Lung microvascular endothelial cell (primary cell): ENCODE measurements around the gene HAS3. TPM values are rescaled to one million over a fixed set of nuclear protein-coding genes. Genes with fewer than 3 reads are reported as not detected.

Experiments
- DNase-seq, 2 donors: peaks; one replicate each; pipeline versions ENCODE4 v3.0.0 to v3.0.0-alpha.2; 2010; ENCODE audit warnings: low read depth in 2 of 2
- total RNA-seq: library from RNA; depleted of rRNA; stranded (reverse); fragments of >200 nt; gene quantifications from 2 replicates; pipeline ENCODE4 v1.2.1, GENCODE V29; 2014

Gene HAS3
- total RNA-seq, 1 donor from 2014 or later, result 1.4 TPM

DNA sequence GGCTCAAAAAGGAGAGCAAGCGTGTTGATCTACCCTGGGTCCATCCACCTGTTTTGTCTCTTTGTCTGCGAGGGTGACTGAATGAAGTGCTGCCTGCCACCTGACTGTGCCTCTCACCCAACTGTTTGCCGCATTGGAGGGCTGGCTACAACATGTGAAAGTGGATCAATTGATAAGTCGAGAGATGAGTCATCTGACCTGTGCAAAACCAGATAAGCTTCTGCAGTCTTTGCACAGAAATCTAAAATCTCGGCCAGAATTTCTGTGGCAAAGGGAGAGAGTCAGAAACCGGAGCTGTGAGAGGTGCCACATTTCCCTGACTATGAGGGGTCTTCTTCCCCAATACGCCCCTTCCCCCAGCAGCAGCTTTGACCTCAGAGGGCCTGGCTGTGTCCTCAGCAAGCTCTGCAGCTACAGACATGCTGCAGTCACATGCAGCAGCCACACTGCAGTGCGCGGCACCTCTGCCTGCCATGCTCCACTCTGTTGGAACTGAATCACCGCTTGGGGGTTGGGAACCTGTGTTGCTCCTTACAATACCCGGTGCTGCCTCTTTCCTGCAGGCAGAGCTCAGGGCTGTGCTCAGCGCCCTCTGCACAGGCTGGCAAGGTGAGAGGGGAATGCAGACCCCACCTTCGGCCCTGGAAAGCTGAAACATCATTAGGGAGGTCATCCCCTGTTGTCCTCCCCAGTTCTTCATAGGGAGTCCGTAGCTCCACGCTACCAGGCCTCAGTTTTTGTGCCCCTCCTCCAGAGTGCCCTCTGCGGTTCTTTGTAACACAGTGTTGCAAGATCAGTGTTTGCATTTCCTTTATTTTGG is 16.2 kb upstream of the HAS3 start:
- peak in 1 of 2 donors; percentile 12 for DNase-seq

DNA sequence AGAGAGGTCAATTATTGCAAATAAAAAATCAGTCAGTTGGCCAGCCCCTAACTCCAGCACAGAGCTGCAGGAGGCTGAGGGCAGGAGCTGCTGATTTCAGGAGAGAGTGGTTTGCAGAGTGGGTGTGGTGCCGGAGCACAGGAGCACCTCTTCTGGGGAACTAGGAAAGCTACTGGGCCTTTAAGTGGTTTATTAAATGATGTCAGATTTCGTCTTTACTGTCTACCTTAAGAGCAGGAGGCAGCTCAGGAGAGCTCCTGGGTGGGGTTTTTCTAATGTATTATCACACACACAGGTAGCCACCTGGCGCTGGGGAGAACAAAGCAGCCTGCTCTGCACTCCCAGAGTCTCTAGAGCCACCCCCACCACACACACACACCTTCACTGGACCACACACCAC is 11.5 kb upstream of the HAS3 start:
- DNase-seq, result no peak

DNA sequence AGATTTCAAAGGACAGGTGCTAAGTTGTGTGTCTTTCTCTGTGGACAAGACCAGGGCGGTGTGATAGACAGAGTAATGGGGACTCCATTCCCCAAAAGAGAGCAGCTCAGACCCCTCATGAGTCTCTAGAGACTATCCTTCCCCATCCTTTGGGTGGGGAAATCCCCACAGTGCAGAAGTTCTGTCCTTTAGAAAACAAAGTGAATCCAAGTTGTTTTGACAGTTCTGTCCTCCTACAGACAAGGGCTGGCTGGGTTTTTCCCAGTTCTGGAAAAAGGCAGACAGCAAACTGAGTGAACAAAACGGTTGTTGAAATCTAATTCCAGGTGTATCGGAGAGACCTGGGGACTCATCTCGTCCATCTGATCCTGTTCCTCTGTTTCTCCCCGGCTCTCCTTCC is 11.0 kb upstream of the HAS3 start:
- no peak for DNase-seq

DNA sequence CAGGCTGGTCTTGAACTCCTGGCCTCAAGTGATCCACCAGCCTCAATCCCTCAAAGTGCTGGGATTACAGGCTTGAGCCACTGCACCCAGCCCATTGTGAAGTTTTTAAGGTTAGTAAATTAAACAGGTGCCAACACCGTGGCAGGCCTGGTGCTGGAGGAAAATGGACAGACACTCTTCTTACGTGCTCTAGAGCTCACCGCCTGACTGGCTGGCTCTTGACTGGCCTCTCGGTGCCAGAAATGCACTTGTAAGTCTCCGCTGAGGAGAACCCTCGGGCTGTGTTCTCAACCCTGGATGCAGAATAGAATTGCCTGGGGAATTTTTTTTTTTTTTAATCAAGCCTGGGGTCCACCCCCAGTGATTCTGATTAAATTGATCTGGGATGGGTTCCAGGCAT is 10.3 kb upstream of the HAS3 start:
- DNase-seq, result no peak

DNA sequence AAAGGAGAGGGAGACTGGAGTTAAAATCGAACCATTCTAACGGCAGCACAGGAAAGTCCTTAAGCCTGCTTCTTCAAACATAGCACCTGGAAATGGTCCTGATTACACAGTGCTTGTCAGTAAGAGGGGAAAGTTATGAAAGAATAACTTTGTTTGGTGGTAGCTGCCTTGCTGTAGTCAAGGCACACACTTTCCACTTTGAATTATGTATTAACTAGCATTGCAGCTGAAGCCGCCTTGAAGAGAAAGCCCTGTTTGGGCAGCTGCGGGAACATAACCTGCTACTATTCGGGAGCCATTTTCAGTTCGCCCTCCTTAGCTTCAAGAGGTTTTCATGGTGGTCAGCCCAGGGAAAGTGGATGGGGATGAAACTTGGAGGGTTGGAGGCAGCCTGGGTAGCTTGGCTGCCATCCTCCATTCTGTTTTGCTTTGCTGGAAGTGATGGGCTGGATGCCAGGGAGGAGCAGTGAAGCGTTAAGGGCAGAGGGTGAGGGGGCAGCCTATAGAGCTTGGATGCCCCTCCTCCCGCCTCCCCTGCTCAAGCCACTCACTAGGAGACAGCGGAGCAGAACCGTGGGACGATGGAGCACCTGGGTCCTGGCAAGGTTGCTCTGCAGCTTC is 5.3 kb upstream of the HAS3 start:
- DNase-seq, result no peak

DNA sequence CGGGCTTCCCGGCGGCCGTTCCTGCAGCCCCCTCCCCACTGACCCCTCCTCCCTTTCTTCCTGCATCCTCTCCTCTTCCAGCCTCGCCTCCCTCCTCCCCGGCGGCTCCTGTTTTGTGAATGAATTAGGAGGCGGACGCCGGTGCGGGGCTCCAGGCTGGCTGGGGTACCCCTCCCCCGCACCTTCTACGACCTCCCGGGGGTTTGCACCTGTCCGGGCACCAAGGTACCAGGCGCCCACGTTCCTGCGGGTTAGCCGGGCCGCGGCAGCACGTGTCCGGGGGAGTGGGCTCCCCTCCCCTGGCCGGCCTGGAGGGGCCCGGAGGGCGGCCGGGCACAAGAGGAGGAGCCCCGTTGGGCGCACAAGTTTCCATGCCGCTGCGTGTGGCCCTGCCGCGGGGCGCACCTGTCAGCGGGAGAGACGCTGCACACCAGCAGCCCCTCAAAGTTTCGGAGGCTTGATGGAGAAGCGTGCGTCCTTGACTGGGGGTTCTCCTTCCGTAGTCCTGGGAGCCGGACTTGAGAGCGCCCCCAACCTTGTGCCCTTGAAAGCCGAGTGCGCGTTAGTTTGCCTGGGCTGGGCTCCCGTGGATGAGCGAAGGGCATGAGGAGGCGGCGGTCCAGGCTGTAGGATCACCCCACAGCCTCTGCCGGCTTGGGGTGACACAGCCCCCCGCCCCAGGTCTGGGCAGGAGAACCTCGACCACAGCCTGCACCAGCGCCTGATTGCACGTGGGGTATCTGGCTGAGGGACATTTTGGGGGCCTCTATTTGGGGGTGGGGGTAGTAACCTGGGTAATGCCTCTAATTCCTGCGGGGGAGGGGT is 1.2 kb downstream of the HAS3 start:
- peak in 1 of 2 donors; percentile 25 for DNase-seq

DNA sequence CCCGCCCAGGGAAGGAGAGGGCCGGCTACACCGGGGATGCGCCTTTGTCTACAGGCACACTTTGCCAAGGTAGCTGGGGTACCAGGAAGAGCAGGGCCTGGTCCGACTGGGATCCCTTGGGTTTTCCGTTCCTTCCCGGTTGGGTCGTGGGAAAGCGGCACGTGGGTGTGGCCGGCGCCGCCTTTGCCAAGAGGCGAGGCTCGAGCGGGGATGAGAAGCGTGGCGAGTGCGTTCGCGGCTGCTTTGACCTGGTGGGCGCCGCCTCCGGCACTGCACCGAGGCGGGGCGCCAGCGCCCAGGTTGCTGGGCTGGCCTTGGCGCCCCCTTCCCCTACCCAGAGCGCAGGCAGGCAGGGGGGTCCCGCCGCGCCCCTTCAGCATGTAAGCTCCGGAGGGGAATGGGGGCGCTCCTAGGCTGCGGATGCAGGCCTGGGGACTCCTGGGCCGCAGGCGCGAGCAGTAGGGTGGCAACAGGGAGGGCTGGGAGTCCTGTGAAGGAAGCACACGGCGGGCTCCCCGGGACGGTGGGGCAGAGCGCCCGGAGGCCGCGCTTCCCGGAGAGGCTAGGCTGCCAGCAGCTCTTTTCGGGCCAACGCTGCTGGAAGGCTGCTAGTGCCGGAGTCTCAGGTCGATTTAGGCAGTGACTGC is 2.0 kb downstream of the HAS3 start:
- peak; percentile 13 to 44 for DNase-seq

DNA sequence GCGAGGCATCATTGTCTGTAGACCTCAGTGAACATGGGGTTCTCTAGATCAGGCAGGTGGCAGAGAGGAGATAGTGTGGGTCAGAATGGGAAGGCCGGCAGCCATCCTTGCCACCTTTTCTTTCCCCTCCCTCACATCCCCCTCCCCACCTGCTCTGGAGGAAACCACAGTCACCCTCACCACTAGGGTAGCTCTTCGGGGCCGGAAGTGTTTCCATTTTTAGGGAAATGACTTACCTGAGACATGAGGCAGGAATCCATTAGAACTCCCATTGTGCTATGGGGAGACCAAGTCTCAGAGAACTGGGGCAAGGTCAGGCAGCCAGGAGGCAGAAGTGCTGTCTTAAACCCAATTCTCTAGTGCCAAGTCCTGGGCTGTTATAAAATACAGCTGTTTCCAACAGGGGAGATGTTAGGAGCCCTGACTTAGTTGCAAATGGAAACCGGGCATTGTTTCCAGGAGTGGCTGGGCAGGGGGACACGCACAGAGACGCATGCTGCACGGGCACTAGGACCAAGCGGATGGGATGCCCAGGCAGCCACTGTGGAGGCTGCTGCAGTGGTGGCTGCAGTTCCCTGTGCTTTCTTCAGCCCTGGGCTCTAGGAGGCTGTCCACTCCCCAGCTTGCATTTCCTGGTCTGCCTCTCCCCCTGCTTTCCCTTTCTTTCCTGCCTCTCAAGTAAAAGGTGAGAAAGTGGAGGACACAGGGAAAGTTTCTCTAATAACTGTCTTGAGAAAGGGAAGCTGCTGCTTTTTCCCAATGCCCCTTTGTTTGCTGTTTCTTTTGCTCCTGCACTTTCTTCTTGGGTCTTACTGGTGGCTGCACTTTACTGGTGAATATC is 2.8 kb downstream of the HAS3 start:
- peak in 1 of 2 donors; percentile 28 for DNase-seq

DNA sequence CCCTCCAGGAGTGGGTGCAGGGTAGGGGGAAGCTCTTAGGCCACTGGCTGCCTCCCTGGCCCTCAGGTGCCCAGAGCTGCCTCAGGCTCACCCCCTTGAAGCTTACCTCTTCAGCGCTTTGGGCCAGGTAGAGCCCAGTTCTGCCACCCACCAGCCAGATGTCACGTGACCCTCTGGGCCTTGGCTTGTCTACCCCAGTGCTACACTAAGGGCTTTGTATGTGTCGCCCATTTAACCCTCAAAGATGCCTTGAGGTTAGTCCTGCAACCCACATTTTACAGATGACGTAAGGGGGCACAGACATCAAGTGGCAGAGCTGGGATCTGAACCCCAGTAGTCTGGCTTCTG is 3.4 kb downstream of the HAS3 start:
- DNase-seq, result no peak

DNA sequence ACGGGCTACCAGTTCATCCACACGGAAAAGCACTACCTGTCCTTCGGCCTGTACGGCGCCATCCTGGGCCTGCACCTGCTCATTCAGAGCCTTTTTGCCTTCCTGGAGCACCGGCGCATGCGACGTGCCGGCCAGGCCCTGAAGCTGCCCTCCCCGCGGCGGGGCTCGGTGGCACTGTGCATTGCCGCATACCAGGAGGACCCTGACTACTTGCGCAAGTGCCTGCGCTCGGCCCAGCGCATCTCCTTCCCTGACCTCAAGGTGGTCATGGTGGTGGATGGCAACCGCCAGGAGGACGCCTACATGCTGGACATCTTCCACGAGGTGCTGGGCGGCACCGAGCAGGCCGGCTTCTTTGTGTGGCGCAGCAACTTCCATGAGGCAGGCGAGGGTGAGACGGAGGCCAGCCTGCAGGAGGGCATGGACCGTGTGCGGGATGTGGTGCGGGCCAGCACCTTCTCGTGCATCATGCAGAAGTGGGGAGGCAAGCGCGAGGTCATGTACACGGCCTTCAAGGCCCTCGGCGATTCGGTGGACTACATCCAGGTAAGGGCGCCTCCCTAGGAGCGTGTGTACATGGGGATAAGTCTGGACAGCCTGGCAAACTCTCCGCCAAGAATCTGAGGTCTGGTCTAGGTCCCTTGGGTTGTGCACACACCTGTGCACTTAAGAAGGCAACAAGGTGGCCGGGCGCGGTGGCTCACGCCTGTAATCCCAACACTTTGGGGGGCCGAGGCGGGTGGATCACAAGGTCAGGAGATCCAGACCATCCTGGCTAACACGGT is 4.2 kb downstream of the HAS3 start:
- DNase-seq, result no peak

DNA sequence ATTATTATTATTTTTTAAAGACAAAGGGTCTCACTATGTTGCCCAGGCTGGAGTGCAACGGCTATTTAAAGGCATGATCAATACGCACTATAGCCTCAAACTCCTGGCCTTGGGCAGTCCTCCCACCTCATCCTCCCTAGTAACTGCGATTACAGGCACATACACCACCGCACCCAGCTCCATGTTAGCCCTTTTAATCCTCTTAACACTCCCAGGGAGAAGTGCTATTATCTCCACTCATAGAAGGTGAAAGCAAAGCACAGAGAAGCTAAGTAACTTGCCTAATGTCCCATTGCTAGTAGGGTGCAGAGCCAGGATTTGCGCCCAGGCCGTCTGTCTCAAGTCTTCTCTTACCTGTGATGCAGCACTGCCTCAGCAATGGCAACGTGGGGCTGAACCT is 5.0 kb downstream of the HAS3 start:
- DNase-seq, result no peak

DNA sequence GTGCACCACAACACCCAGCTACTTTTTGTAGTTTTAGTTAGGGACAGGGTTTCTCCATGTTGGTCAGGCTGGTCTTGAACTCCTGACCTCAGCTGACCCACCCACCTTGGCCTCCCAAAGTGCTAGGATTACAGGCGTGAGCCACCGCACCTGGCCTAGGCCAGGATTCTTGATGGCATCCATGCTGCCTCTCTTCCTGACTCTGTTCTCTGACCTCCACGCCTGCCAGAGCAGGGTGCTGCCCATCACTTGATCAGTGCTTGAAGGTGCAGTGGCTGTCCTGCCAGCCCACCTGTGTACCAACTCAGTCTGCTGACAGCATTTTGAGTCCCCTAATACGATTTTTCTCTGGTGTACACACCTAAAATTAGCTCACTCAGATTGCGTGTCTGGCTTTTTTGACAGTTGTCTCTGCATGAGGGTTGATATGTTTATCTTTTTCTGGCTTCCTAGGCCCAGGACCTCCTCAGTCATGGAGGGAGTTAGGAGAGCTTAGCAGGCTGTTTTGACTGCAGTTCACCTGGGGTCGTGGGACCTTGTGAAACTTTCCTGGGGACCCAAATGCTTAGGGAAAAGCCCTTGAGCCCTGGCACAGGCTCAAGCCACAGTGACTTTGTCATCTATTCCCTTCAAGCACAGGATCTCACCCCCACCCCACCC is 5.9 kb downstream of the HAS3 start:
- DNase-seq, result no peak

DNA sequence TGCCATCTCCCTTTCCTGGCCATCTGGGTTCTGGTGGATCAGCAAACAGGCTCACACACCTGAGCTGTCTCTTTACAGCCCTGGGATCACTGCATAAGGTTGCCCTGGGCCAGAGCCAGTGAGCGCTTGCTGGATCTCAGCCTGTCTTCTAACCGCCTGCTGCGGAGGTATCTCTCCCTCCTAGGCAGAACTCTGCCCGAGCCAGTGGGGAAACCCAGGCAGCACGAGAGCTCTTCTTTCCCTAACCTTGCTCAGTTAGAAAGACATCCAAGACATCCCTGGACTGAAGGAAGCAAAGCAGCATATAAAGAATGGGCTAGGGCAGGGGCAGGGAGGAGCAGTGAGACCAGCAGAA is 6.4 kb downstream of the HAS3 start:
- DNase-seq, result no peak

DNA sequence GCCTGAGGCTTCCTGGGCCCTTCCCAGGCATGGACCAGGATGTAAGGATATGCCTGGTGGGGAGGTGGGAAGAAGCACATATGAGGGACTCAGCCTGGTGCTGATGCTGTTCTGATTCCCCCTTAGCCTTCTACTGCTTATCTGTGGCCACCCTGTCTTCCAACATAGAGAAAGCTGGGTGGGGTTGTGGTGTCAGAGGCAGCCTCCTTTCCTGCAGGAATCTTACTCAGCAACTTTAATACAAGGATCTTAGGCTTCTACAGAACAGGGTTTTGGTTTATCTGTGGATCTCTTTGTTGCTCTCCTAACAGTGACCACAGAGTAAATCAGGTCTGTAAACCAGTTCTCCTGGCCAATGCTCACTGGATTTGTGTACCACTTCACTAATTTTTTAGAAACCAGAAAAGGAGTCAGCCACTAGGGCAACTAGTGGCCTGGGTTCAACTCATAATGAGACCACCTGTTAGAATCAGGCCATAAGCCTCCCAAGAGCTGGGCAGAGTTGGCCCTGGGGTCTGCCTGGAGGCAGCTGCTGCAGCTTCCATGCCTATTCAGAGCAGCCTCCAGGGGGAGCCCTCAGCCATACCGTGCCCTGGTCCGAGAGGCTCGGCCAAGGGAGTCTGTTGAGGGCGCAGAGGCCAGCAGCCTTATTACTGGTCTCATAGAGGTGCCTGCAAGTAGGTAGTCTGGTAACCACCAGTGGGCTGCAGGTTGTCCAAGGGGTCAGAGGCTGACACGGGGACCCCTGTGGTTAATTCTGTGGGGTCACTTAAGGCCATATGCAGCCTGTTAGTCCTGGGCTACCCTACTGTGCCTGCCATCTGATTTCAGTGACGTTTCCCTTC is 7.1 kb downstream of the HAS3 start:
- peak; percentile 63 to 73 for DNase-seq

DNA sequence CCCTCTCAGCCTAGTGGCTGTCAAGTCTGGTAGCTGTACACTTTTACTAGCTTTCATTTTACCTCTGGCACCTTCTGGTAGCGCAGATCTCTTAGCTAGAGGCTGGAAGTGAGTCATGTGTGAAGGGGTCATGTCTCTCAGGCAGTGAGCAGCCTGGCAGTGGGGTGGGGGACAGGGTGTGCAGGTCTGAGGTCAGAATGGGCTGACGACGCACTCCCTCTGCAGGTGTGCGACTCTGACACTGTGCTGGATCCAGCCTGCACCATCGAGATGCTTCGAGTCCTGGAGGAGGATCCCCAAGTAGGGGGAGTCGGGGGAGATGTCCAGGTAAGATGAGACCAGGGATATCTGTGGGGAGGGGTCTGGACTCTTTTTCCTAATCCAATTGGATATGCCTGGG is 7.8 kb downstream of the HAS3 start:
- DNase-seq, result no peak

DNA sequence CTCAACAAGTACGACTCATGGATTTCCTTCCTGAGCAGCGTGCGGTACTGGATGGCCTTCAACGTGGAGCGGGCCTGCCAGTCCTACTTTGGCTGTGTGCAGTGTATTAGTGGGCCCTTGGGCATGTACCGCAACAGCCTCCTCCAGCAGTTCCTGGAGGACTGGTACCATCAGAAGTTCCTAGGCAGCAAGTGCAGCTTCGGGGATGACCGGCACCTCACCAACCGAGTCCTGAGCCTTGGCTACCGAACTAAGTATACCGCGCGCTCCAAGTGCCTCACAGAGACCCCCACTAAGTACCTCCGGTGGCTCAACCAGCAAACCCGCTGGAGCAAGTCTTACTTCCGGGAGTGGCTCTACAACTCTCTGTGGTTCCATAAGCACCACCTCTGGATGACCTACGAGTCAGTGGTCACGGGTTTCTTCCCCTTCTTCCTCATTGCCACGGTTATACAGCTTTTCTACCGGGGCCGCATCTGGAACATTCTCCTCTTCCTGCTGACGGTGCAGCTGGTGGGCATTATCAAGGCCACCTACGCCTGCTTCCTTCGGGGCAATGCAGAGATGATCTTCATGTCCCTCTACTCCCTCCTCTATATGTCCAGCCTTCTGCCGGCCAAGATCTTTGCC is 9.0 kb downstream of the HAS3 start:
- peak in 1 of 2 donors; percentile 32 for DNase-seq

DNA sequence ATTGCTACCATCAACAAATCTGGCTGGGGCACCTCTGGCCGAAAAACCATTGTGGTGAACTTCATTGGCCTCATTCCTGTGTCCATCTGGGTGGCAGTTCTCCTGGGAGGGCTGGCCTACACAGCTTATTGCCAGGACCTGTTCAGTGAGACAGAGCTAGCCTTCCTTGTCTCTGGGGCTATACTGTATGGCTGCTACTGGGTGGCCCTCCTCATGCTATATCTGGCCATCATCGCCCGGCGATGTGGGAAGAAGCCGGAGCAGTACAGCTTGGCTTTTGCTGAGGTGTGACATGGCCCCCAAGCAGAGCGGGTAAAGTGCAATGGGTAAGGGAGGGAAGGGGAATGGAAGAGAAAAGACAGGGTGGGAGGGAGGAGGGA is 9.5 kb downstream of the HAS3 start:
- no peak for DNase-seq

DNA sequence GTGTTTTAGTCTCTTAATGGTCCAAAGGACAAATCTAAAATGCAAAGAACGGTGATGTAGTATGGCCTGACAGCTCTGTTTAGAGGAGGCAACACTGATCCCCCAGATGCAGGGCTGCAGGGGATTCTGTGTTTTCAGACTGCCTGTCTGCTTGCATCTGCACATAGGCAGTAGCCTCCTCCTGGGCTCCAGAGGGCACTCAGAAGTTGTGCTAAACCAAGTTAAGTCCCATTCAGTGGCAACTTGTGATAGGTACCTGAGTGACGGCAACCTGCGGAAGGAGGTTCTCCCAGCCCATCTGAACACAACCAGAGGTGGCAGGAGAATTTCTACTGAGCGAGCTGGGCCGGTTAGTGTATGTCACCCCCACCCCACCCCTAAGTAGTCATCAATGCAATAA is 9.9 kb downstream of the HAS3 start:
- DNase-seq, result no peak
